Stimulated activated CD4-positive, alpha-beta T cell treated with anti-CD3 and anti-CD28 coated beads, Interleukin-15, amount 100 ng/mL, for 24 hours (primary cell): ENCODE data around the gene ZC3H18.

Experiments used
- DNase-seq: peaks from one replicate; pipeline ENCODE4 v3.0.0-alpha.2; 2020

ZC3H18 gene

GRCh38 chr16:88569985-88570690, at the start of gene ZC3H18:
Gene ZC3H18 (plus strand): TSS chr16:88570403. CDS start chr16:88577124, 6,721 bp downstream.
- DNase-seq, result peak; percentile 98

GRCh38 chr16:88521674-88522073, 48.5 kb upstream of the ZC3H18 start:
- DNase-seq, result no peak

GRCh38 chr16:88522276-88522949, 47.8 kb upstream of the ZC3H18 start:
- no peak for DNase-seq

GRCh38 chr16:88523309-88524161, 46.7 kb upstream of the ZC3H18 start:
- DNase-seq, result no peak

GRCh38 chr16:88524274-88524972, 45.8 kb upstream of the ZC3H18 start:
- DNase-seq, result no peak

GRCh38 chr16:88524973-88525662, 45.1 kb upstream of the ZC3H18 start:
- DNase-seq, result no peak

- DNase-seq, result no peak
Observed at GRCh38 chr16:88525663-88525990, 44.6 kb upstream of the ZC3H18 start.

GRCh38 chr16:88526008-88526905, 43.9 kb upstream of the ZC3H18 start:
- DNase-seq, result no peak

- no peak for DNase-seq
Observed at GRCh38 chr16:88526906-88527185, 43.4 kb upstream of the ZC3H18 start.

GRCh38 chr16:88527186-88527936, 42.8 kb upstream of the ZC3H18 start:
- peak; percentile 70 for DNase-seq

GRCh38 chr16:88527937-88528743, 42.1 kb upstream of the ZC3H18 start:
- DNase-seq, result no peak

GRCh38 chr16:88528902-88529318, 41.3 kb upstream of the ZC3H18 start:
- DNase-seq, result no peak

- DNase-seq, result no peak
Observed at GRCh38 chr16:88529596-88529995, 40.6 kb upstream of the ZC3H18 start.

GRCh38 chr16:88530051-88530857, 39.9 kb upstream of the ZC3H18 start:
- no peak for DNase-seq

GRCh38 chr16:88530858-88531203, 39.4 kb upstream of the ZC3H18 start:
- no peak for DNase-seq

- DNase-seq, result no peak
Observed at GRCh38 chr16:88531346-88531745, 38.9 kb upstream of the ZC3H18 start.

GRCh38 chr16:88531931-88532433, 38.2 kb upstream of the ZC3H18 start:
- DNase-seq, result no peak

GRCh38 chr16:88532434-88533241, 37.6 kb upstream of the ZC3H18 start:
- no peak for DNase-seq
